HG02623 (cell line): Measurements from ENCODE around the gene GATC.
"Not testable (repeated sequence)": the region's sequence is repeated elsewhere in the genome, so short reads cannot be mapped to it uniquely, and the experiment has no call there.

ENCODE experiments used
- ATAC-seq: cut with Tn5 transposase; IDR thresholded peaks from one replicate; pipeline ENCODE4 v1.9.1; 2021; ENCODE audit warnings: moderate library complexity; ENCODE audit not compliant: unreplicated experiment

GATC gene

GRCh38 chr12:120432772-120433525 is 13.3 kb upstream of the GATC start:
- no peak for ATAC-seq

- peak; percentile 97 for ATAC-seq
Measured at GRCh38 chr12:120437735-120438494, 8.3 kb upstream of the GATC start, which contains the start of gene COX6A1. Gene COX6A1 (plus strand): TSS chr12:120438113. CDS start chr12:120438127, 14 bp downstream.

- ATAC-seq: no peak
Measured at GRCh38 chr12:120438495-120439198, 7.6 kb upstream of the GATC start.

- no peak for ATAC-seq
Measured at GRCh38 chr12:120439646-120440247, 6.5 kb upstream of the GATC start.

GRCh38 chr12:120444676-120445075 is 1.6 kb upstream of the GATC start:
- no peak for ATAC-seq

GRCh38 chr12:120446844-120447178 is 567 bp downstream of the GATC start:
- ATAC-seq: not testable (repeated sequence)

GRCh38 chr12:120447992-120448391 is 1.7 kb downstream of the GATC start:
- ATAC-seq: no peak

GRCh38 chr12:120452524-120452923 is 6.3 kb downstream of the GATC start:
- ATAC-seq: not testable (repeated sequence)

- no peak for ATAC-seq
Measured at GRCh38 chr12:120453060-120453750, 7.0 kb downstream of the GATC start.

- no peak for ATAC-seq
Measured at GRCh38 chr12:120453977-120454376, 7.7 kb downstream of the GATC start.

- ATAC-seq: no peak
Measured at GRCh38 chr12:120455302-120455701, 9.1 kb downstream of the GATC start.

- ATAC-seq: no peak
Measured at GRCh38 chr12:120457133-120457532, 10.9 kb downstream of the GATC start.

GRCh38 chr12:120460157-120460556 is 13.9 kb downstream of the GATC start:
- ATAC-seq: no peak

- no peak for ATAC-seq
Measured at GRCh38 chr12:120462099-120462640, 15.9 kb downstream of the GATC start.

- no peak for ATAC-seq
Measured at GRCh38 chr12:120463712-120464111, 17.5 kb downstream of the GATC start.

- no peak for ATAC-seq
Measured at GRCh38 chr12:120465756-120466155, 19.5 kb downstream of the GATC start.

GRCh38 chr12:120466560-120467315 is 20.5 kb downstream of the GATC start:
- ATAC-seq: no peak

- no peak for ATAC-seq
Measured at GRCh38 chr12:120467439-120467838, 21.2 kb downstream of the GATC start.

- no peak for ATAC-seq
Measured at GRCh38 chr12:120468325-120468820, 22.1 kb downstream of the GATC start.
